HepG2 (cell line): ENCODE results near the gene CST11. TPM values are rescaled to one million over a fixed set of nuclear protein-coding genes. Genes with fewer than 3 reads are reported as not detected.

Experiments used
- GABPA ChIP-seq, 2 experiments: IDR thresholded peaks; 2 replicates each; pipeline ENCODE4 v1.6.1; 2011 to 2016; ENCODE audit warnings: low read depth in 2 of 2, low read length in 1 of 2, missing biosample characterization in 1 of 2, missing genetic modification characterization in 1 of 2
- HNF4G ChIP-seq, 2 experiments: sonication (generic) in 1 of 2; formaldehyde crosslinking in 1 of 2; IDR thresholded peaks; 2 replicates each; pipeline versions ENCODE4 v1.4.0 to v1.6.1; 2011 to 2020; ENCODE audit warnings: borderline replicate concordance in 2 of 2, low read depth in 2 of 2, mild to moderate bottlenecking in 2 of 2, low read length in 1 of 2, missing genetic modification reagents in 1 of 2, moderate library complexity in 1 of 2
- NCOR1 ChIP-seq: fragments of 200-600 bp; sonication (generic); IDR thresholded peaks from 2 replicates; pipeline ENCODE4 v1.7.0; 2017; ENCODE audit warnings: antibody characterized with exemption, low read length, borderline replicate concordance
- RBM39 ChIP-seq: fragments of 200-400 bp; formaldehyde crosslinking; IDR thresholded peaks from one replicate; pipeline ENCODE4 v1.6.1; 2018; ENCODE audit warnings: antibody characterized with exemption, mild to moderate bottlenecking, low read depth, low read length; ENCODE audit not compliant: poor library complexity, severe bottlenecking
- SOX13 ChIP-seq, 3 experiments: fragments of 450-650 bp in 1 of 3; sonication (generic) in 1 of 3; formaldehyde crosslinking in 1 of 3; IDR thresholded peaks in 2 of 3; conservative IDR thresholded peaks in 1 of 3; 2 replicates each; pipeline versions ENCODE4 v1.5.0 to v1.6.1; 2016 to 2020; ENCODE audit warnings: antibody characterized with exemption in 1 of 3, mild to moderate bottlenecking in 1 of 3, missing compliant biosample characterization in 1 of 3, missing genetic modification reagents in 1 of 3, moderate library complexity in 1 of 3
- SOX5 ChIP-seq: IDR thresholded peaks from 2 replicates; pipeline ENCODE4 v1.6.1; 2016; ENCODE audit warnings: borderline replicate concordance
- TCF7 ChIP-seq: sonication (generic); IDR thresholded peaks from 2 replicates; pipeline ENCODE4 v1.6.1; 2016; ENCODE audit warnings: antibody characterized with exemption, low read depth
- TEAD3 ChIP-seq: optimal IDR thresholded peaks from 2 replicates; pipeline ENCODE3; 2016; ENCODE audit warnings: borderline replicate concordance
- TP53 ChIP-seq: sonication (generic); formaldehyde crosslinking; conservative IDR thresholded peaks from 2 replicates; pipeline ENCODE4 v1.4.0; 2020; ENCODE audit warnings: missing genetic modification reagents
- ZSCAN20 ChIP-seq: sonication (generic); formaldehyde crosslinking; IDR thresholded peaks from 2 replicates; pipeline ENCODE4 v1.4.0; 2020; ENCODE audit warnings: missing genetic modification reagents, mild to moderate bottlenecking, borderline replicate concordance
- polyA plus RNA-seq, 8 experiments: library from polyadenylated mRNA; depleted of rRNA in 3 of 8; stranded (reverse) in 7 of 8; unstranded in 1 of 8; fragments of >200 nt; fragmentation: Illumina TruSeq in 4 of 8; extraction: Trizol in 4 of 8; gene quantifications; 2 replicates each; pipeline versions ENCODE4 v1.2.1 to v1.2.3, GENCODE V29; 2011 to 2016; ENCODE audit warnings: low read depth in 4 of 8, missing spikeins in 1 of 8, mixed read lengths in 1 of 8; ENCODE audit not compliant: insufficient read depth in 1 of 8
- total RNA-seq, 5 experiments: library from RNA; depleted of rRNA; stranded (reverse); fragments of >200 nt; fragmentation: Illumina TruSeq; extraction: Trizol; gene quantifications; 2 replicates each; pipeline ENCODE4 v1.2.3, GENCODE V29; 2016; ENCODE audit warnings: low read depth in 1 of 5
- TF ChIP-seq, protein P1 (sequence below): IDR thresholded peaks from 2 replicates; pipeline ENCODE4 v1.4.0; 2020; ENCODE audit warnings: mild to moderate bottlenecking, missing genetic modification reagents
- TF ChIP-seq, protein P2 (sequence below): sonication (generic); formaldehyde crosslinking; IDR thresholded peaks from 2 replicates; pipeline ENCODE4 v1.4.0; 2020; ENCODE audit warnings: missing genetic modification reagents
- TF ChIP-seq, protein P3 (sequence below): sonication (generic); formaldehyde crosslinking; IDR thresholded peaks from 2 replicates; pipeline ENCODE4 v1.8.1; 2023; ENCODE audit warnings: mild to moderate bottlenecking, missing genetic modification reagents, borderline replicate concordance
- TF ChIP-seq, protein P4 (sequence below): sonication (generic); formaldehyde crosslinking; IDR thresholded peaks from 2 replicates; pipeline ENCODE4 v1.5.1; 2020; ENCODE audit warnings: missing genetic modification reagents, mild to moderate bottlenecking, borderline replicate concordance

Gene CST11
- total and polyA plus RNA-seq, 2 of the 13 experiments (the other 11 are each of a cell fraction or from before 2014, with no cell fraction given) = not detected

GRCh38 chr20:23482138-23482537, 29.5 kb upstream of the CST11 start (continued):
- TF ChIP-seq, protein P1, sequence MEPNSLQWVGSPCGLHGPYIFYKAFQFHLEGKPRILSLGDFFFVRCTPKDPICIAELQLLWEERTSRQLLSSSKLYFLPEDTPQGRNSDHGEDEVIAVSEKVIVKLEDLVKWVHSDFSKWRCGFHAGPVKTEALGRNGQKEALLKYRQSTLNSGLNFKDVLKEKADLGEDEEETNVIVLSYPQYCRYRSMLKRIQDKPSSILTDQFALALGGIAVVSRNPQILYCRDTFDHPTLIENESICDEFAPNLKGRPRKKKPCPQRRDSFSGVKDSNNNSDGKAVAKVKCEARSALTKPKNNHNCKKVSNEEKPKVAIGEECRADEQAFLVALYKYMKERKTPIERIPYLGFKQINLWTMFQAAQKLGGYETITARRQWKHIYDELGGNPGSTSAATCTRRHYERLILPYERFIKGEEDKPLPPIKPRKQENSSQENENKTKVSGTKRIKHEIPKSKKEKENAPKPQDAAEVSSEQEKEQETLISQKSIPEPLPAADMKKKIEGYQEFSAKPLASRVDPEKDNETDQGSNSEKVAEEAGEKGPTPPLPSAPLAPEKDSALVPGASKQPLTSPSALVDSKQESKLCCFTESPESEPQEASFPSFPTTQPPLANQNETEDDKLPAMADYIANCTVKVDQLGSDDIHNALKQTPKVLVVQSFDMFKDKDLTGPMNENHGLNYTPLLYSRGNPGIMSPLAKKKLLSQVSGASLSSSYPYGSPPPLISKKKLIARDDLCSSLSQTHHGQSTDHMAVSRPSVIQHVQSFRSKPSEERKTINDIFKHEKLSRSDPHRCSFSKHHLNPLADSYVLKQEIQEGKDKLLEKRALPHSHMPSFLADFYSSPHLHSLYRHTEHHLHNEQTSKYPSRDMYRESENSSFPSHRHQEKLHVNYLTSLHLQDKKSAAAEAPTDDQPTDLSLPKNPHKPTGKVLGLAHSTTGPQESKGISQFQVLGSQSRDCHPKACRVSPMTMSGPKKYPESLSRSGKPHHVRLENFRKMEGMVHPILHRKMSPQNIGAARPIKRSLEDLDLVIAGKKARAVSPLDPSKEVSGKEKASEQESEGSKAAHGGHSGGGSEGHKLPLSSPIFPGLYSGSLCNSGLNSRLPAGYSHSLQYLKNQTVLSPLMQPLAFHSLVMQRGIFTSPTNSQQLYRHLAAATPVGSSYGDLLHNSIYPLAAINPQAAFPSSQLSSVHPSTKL (CRISPR knock-in tag) = 0 out of 2 replicates have a peak, but pooled peaks have one; percentile 7
- TF ChIP-seq TEAD3 (CRISPR knock-in tag) (peak; percentile 48), HNF4G (IDR thresholded peaks at IDR 0.05; ENCODE audit: borderline replicate concordance, low read depth, low read length) (no peak), HNF4G (CRISPR knock-in tag; IDR thresholded peaks at IDR 0.05; ENCODE audit: borderline replicate concordance, low read depth) (no peak), RBM39 (no peak), ZSCAN20 (CRISPR knock-in tag) (no peak), NCOR1 (peak; percentile 26; the same call in 1 of the 2 replicates), TCF7 (0 out of 2 replicates have a peak, but pooled peaks have one; percentile 27), SOX13 (IDR thresholded peaks at IDR 0.05) (no peak), SOX13 (CRISPR knock-in tag; conservative IDR thresholded peaks at IDR 0.05 in 1 of 2, IDR thresholded peaks at IDR 0.05 in 1 of 2) (peak in 1 of 2 experiments; percentile 73; a peak in 2 of 4 replicates), TP53 (CRISPR knock-in tag) (no peak), GABPA (IDR thresholded peaks at IDR 0.05; ENCODE audit: low read depth, low read length) (no peak), GABPA (CRISPR knock-in tag; IDR thresholded peaks at IDR 0.05; ENCODE audit: low read depth) (no peak), SOX5 (CRISPR knock-in tag) (peak; percentile 81; the same call in 1 of the 2 replicates)
- TF ChIP-seq, protein P2, sequence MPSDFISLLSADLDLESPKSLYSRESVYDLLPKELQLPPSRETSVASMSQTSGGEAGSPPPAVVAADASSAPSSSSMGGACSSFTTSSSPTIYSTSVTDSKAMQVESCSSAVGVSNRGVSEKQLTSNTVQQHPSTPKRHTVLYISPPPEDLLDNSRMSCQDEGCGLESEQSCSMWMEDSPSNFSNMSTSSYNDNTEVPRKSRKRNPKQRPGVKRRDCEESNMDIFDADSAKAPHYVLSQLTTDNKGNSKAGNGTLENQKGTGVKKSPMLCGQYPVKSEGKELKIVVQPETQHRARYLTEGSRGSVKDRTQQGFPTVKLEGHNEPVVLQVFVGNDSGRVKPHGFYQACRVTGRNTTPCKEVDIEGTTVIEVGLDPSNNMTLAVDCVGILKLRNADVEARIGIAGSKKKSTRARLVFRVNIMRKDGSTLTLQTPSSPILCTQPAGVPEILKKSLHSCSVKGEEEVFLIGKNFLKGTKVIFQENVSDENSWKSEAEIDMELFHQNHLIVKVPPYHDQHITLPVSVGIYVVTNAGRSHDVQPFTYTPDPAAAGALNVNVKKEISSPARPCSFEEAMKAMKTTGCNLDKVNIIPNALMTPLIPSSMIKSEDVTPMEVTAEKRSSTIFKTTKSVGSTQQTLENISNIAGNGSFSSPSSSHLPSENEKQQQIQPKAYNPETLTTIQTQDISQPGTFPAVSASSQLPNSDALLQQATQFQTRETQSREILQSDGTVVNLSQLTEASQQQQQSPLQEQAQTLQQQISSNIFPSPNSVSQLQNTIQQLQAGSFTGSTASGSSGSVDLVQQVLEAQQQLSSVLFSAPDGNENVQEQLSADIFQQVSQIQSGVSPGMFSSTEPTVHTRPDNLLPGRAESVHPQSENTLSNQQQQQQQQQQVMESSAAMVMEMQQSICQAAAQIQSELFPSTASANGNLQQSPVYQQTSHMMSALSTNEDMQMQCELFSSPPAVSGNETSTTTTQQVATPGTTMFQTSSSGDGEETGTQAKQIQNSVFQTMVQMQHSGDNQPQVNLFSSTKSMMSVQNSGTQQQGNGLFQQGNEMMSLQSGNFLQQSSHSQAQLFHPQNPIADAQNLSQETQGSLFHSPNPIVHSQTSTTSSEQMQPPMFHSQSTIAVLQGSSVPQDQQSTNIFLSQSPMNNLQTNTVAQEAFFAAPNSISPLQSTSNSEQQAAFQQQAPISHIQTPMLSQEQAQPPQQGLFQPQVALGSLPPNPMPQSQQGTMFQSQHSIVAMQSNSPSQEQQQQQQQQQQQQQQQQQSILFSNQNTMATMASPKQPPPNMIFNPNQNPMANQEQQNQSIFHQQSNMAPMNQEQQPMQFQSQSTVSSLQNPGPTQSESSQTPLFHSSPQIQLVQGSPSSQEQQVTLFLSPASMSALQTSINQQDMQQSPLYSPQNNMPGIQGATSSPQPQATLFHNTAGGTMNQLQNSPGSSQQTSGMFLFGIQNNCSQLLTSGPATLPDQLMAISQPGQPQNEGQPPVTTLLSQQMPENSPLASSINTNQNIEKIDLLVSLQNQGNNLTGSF (CRISPR knock-in tag) = no peak
- TF ChIP-seq, protein P3, sequence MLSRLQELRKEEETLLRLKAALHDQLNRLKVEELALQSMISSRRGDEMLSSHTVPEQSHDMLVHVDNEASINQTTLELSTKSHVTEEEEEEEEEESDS = no peak
- TF ChIP-seq, protein P4, sequence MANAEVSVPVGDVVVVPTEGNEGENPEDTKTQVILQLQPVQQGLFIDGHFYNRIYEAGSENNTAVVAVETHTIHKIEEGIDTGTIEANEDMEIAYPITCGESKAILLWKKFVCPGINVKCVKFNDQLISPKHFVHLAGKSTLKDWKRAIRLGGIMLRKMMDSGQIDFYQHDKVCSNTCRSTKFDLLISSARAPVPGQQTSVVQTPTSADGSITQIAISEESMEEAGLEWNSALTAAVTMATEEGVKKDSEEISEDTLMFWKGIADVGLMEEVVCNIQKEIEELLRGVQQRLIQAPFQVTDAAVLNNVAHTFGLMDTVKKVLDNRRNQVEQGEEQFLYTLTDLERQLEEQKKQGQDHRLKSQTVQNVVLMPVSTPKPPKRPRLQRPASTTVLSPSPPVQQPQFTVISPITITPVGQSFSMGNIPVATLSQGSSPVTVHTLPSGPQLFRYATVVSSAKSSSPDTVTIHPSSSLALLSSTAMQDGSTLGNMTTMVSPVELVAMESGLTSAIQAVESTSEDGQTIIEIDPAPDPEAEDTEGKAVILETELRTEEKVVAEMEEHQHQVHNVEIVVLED (CRISPR knock-in tag) = no peak
